H1 (cell line): ENCODE results near the gene SPAM1. TPM values are rescaled to one million over a fixed set of nuclear protein-coding genes. Genes with fewer than 3 reads are reported as not detected.

Experiments
- CTCF ChIA-PET: fragments of 300-600 bp; sonication (Branson Sonifier 250); formaldehyde crosslinking; loops from one replicate; lab custom pipeline; 2021; ENCODE audit not compliant: partially characterized antibody; lab: Charles Lee
- POLR2A ChIA-PET: fragments of 300-600 bp; sonication (Branson Sonifier 250); formaldehyde crosslinking; loops from one replicate; lab custom pipeline; 2021; ENCODE audit warnings: inconsistent platforms; ENCODE audit not compliant: partially characterized antibody; lab: Charles Lee
- DNase-seq, 2 experiments: peaks; one replicate each; pipeline versions ENCODE4 v3.0.0 to v3.0.0-alpha.2; 2010 to 2022; ENCODE audit warnings: low spot score in 2 of 2, low read depth in 1 of 2, mixed read lengths in 1 of 2
- FAIRE-seq: peaks from 2 replicates; lab custom pipeline; 2011; peaks lifted over from hg19 to GRCh38; lab: Jason Lieb, UNC
- H2AFZ ChIP-seq: 2 replicates; pipeline ENCODE4 v1.8.1; 2012; ENCODE audit warnings: low read length, inconsistent platforms
- H2AK5ac ChIP-seq: 2 replicates; pipeline ENCODE4 v1.6.1; 2013; ENCODE audit warnings: low read depth, low read length
- H2BK120ac ChIP-seq: replicated peaks from 2 replicates; pipeline ENCODE3; 2013; ENCODE audit warnings: low read depth, low read length, inconsistent platforms
- H2BK12ac ChIP-seq: 2 replicates; pipeline ENCODE4 v1.6.1; 2013; ENCODE audit warnings: low read depth, low read length
- H2BK15ac ChIP-seq: 2 replicates; pipeline ENCODE4 v1.6.1; 2013; ENCODE audit warnings: low read length
- H2BK20ac ChIP-seq: 2 replicates; pipeline ENCODE4 v1.6.1; 2013; ENCODE audit warnings: low read length
- H2BK5ac ChIP-seq: 2 replicates; pipeline ENCODE4 v1.6.1; 2013; ENCODE audit warnings: low read depth, low read length
- H3K14ac ChIP-seq: 2 replicates; pipeline ENCODE4 v1.6.1; 2013; ENCODE audit warnings: inconsistent platforms; ENCODE audit not compliant: insufficient read length
- H3K18ac ChIP-seq: 2 replicates; pipeline ENCODE4 v1.6.1; 2013; ENCODE audit warnings: low read length; ENCODE audit errors: extremely low read depth
- H3K23ac ChIP-seq: 2 replicates; pipeline ENCODE4 v1.6.1; 2013; ENCODE audit warnings: inconsistent platforms; ENCODE audit not compliant: insufficient read length
- H3K23me2 ChIP-seq: 2 replicates; pipeline ENCODE4 v1.6.1; 2013; ENCODE audit warnings: low read depth, low read length
- H3K27ac ChIP-seq: 2 replicates; pipeline ENCODE4 v1.6.1; 2011; ENCODE audit warnings: low read depth, low read length, inconsistent platforms
- H3K27me3 ChIP-seq, 4 experiments: replicated peaks in 1 of 4; 1 replicate in 1 of 4; 2 replicates in 3 of 4; pipeline versions ENCODE4 v1.6.1 to v1.8.1; 2011 to 2013; ENCODE audit warnings: low read length in 3 of 4, mild to moderate bottlenecking in 3 of 4, inconsistent platforms in 2 of 4, mixed read lengths in 2 of 4, moderate library complexity in 1 of 4; ENCODE audit not compliant: control insufficient read depth in 3 of 4, insufficient read depth in 3 of 4; ENCODE audit errors: extremely low read depth in 1 of 4
- H3K36me3 ChIP-seq, 4 experiments: 2 replicates each; pipeline versions ENCODE4 v1.6.1 to v1.8.1; 2011 to 2013; ENCODE audit warnings: mild to moderate bottlenecking in 4 of 4, low read length in 3 of 4, moderate library complexity in 2 of 4, control low read depth in 1 of 4, inconsistent platforms in 1 of 4; ENCODE audit not compliant: insufficient read depth in 4 of 4, control insufficient read depth in 2 of 4
- H3K4ac ChIP-seq: replicated peaks from 2 replicates; pipeline ENCODE3; 2013; ENCODE audit warnings: low read length, low read depth, mixed read lengths, inconsistent platforms; ENCODE audit not compliant: insufficient read length
- H3K4me1 ChIP-seq, 4 experiments: replicated peaks in 1 of 4; 1 replicate in 1 of 4; 2 replicates in 3 of 4; pipeline versions ENCODE4 v1.6.1 to v1.8.1; 2011 to 2013; ENCODE audit warnings: low read length in 3 of 4, inconsistent platforms in 2 of 4, mixed read lengths in 1 of 4; ENCODE audit not compliant: insufficient read depth in 4 of 4, control insufficient read depth in 3 of 4
- H3K4me2 ChIP-seq, 2 experiments: 2 replicates each; pipeline versions ENCODE4 v1.6.1 to v1.8.1; 2011 to 2013; ENCODE audit warnings: low read depth in 2 of 2, low read length in 2 of 2, control low read depth in 1 of 2, inconsistent platforms in 1 of 2, mild to moderate bottlenecking in 1 of 2; ENCODE audit not compliant: insufficient read depth in 1 of 2
- H3K4me3 ChIP-seq, 4 experiments: fragments of 200-600, 300-600 bp in 1 of 4; sonication (generic), shearing (Covaris generic), sonication (Bioruptor Twin) in 1 of 4; 2 replicates each; pipeline versions ENCODE4 v1.5.1 to v1.8.1; 2011 to 2016; ENCODE audit warnings: low read length in 4 of 4, low read depth in 3 of 4, control low read depth in 2 of 4, inconsistent platforms in 2 of 4, mild to moderate bottlenecking in 2 of 4, mixed read lengths in 1 of 4, moderate library complexity in 1 of 4; ENCODE audit not compliant: insufficient read depth in 2 of 4; ENCODE audit errors: extremely low read depth in 1 of 4
- H3K56ac ChIP-seq: replicated peaks from 2 replicates; pipeline ENCODE3; 2013; ENCODE audit warnings: low read depth, mild to moderate bottlenecking, mixed read lengths, low read length, inconsistent platforms; ENCODE audit not compliant: insufficient read length
- H3K79me1 ChIP-seq: 2 replicates; pipeline ENCODE4 v1.6.1; 2013; ENCODE audit warnings: low read depth, low read length, control low read depth
- H3K79me2 ChIP-seq, 2 experiments: 2 replicates each; pipeline versions ENCODE4 v1.6.1 to v1.8.1; 2012 to 2013; ENCODE audit warnings: low read length in 2 of 2, mild to moderate bottlenecking in 2 of 2, inconsistent platforms in 1 of 2; ENCODE audit not compliant: insufficient read depth in 2 of 2, control insufficient read depth in 1 of 2
- H3K9ac ChIP-seq, 4 experiments: replicated peaks in 1 of 4; 1 replicate in 1 of 4; 2 replicates in 3 of 4; pipeline versions ENCODE4 v1.6.1 to v1.8.1; 2011 to 2013; ENCODE audit warnings: low read depth in 3 of 4, low read length in 3 of 4, control low read depth in 2 of 4, mild to moderate bottlenecking in 2 of 4, moderate library complexity in 2 of 4, inconsistent platforms in 1 of 4; ENCODE audit errors: extremely low read depth in 1 of 4
- H3K9me3 ChIP-seq, 2 experiments: 2 replicates each; pipeline versions ENCODE4 v1.6.1 to v1.8.1; 2012 to 2013; ENCODE audit warnings: mild to moderate bottlenecking in 2 of 2, moderate library complexity in 2 of 2, control low read depth in 1 of 2, inconsistent platforms in 1 of 2, low read depth in 1 of 2, low read length in 1 of 2, mixed read lengths in 1 of 2; ENCODE audit not compliant: insufficient read depth in 2 of 2
- H4K20me1 ChIP-seq, 2 experiments: replicated peaks in 1 of 2; 2 replicates each; pipeline versions ENCODE3 to v1.8.1; 2011 to 2013; ENCODE audit warnings: inconsistent platforms in 2 of 2, low read length in 2 of 2, mild to moderate bottlenecking in 1 of 2; ENCODE audit not compliant: insufficient read depth in 2 of 2, control insufficient read depth in 1 of 2
- H4K5ac ChIP-seq: 2 replicates; pipeline ENCODE4 v1.6.1; 2013; ENCODE audit warnings: low read length, low read depth, mixed read lengths, inconsistent platforms; ENCODE audit not compliant: insufficient read length
- H4K8ac ChIP-seq: 2 replicates; pipeline ENCODE4 v1.8.0; 2013; ENCODE audit warnings: mild to moderate bottlenecking, moderate library complexity, low read length, inconsistent platforms; ENCODE audit not compliant: insufficient read depth; ENCODE audit errors: extremely low read depth
- H4K91ac ChIP-seq: replicated peaks from 2 replicates; pipeline ENCODE3; 2013; ENCODE audit warnings: low read length, mixed read lengths, inconsistent platforms; ENCODE audit not compliant: insufficient read length
- ASH2L ChIP-seq: fragments of 200-600, 300-600 bp; sonication (generic); IDR thresholded peaks from one replicate; pipeline ENCODE4 v1.7.1; 2017; ENCODE audit warnings: low read length
- BRCA1 ChIP-seq: IDR thresholded peaks from 2 replicates; pipeline ENCODE4 v1.6.1; 2012; ENCODE audit warnings: low read depth, low read length, improper control_type of control experiment
- CREB1 ChIP-seq: IDR thresholded peaks from 2 replicates; pipeline ENCODE4 v1.6.1; 2012; ENCODE audit warnings: inconsistent platforms
- POLR2AphosphoS5 ChIP-seq: IDR thresholded peaks from 2 replicates; pipeline ENCODE4 v1.6.1; 2011; ENCODE audit warnings: low read depth, low read length
- SP4 ChIP-seq: IDR thresholded peaks from 2 replicates; pipeline ENCODE4 v1.6.1; 2012; ENCODE audit warnings: low read length, inconsistent platforms
- TAF1 ChIP-seq: IDR thresholded peaks from 2 replicates; pipeline ENCODE4 v1.6.1; 2011; ENCODE audit warnings: mild to moderate bottlenecking, low read depth, low read length
- TBP ChIP-seq: IDR thresholded peaks from 2 replicates; pipeline ENCODE4 v1.6.1; 2011; ENCODE audit warnings: low read depth, low read length, improper control_type of control experiment
- WGBS, 2 experiments: shearing (Covaris generic) in 1 of 2; methylation state at CpG; one replicate each; pipeline versions ENCODE4 v1.1.6 to v1.1.7; 2013 to 2015; ENCODE audit warnings: low lambda C conversion rate in 2 of 2, mixed read lengths in 2 of 2, inconsistent platforms in 1 of 2, low coverage in 1 of 2, missing lambda C conversion rate in 1 of 2; ENCODE audit not compliant: insufficient replicate concordance in 2 of 2, insufficient coverage in 1 of 2, insufficient read length in 1 of 2; ENCODE audit errors: extremely low coverage in 1 of 2, missing lambda C conversion rate in 1 of 2; 5-methylcytosine and 5-hydroxymethylcytosine counted together
- polyA plus RNA-seq, 7 experiments: library from polyadenylated mRNA; depleted of rRNA in 3 of 7; stranded (reverse) in 5 of 7; unstranded in 2 of 7; fragments of >200 nt in 5 of 7; fragments of 200-250 nt in 2 of 7; gene quantifications; 1 replicate in 5 of 7; 2 replicates in 1 of 7; 4 replicates in 1 of 7; pipeline versions ENCODE4 v1.2.1 to v1.2.3, GENCODE V29; 2011 to 2013; ENCODE audit warnings: missing spikeins in 2 of 7, mixed read lengths in 2 of 7
- total RNA-seq: library from RNA; stranded (reverse); fragmentation: NEBNext Ultra II Directional; extraction: Animal tissue kit (Norgen Biotek cat#: 25700); gene quantifications from 2 replicates; pipeline ENCODE4 v1.2.1, GENCODE V29; 2021
- TF ChIP-seq, protein P1 (sequence below): IDR thresholded peaks from 2 replicates; pipeline ENCODE4 v1.6.1; 2012; ENCODE audit warnings: low read length, inconsistent platforms
- TF ChIP-seq, protein P2 (sequence below): IDR thresholded peaks from 2 replicates; pipeline ENCODE4 v1.6.1; 2012; ENCODE audit warnings: inconsistent platforms

The SPAM1 gene
- total and polyA plus RNA-seq, 2 of the 8 experiments (the other 6 are each of a cell fraction or from before 2014, with no cell fraction given), result not detected

DNA sequence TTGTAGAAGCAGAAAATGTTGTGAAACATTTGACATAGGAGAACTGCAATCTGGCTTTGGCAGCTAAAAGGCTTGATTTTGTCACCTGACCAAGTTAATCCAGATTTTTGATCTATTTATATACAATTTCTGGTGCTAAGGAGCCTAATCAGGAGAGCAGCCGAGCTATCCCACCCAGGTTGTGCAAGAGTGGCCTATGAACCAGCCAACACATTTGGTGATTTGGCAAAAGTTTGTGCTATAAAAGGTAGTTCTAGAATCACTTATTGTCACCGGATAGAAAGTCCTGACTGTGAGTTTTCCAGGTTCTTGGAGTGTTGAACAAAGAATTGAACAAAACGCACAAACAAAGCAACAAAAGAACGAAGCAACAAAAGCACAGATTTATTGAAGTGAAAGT is 1.4 kb upstream of the SPAM1 start:
- H3K4me3 ChIP-seq, result no peak overlapping the region
- no peaks in the 10 kb centered on the region for H4K20me1 ChIP-seq
- H3K27me3 ChIP-seq, result no peaks in the 10 kb centered on the region
- DNase-seq (no peak), FAIRE-seq (no peak)
- WGBS, 2 experiments, result 92% methylated on average over 4 of the region's 4 CpGs; no CpG with 5 or more reads in 1 of the 2 experiments
- no peak overlapping the region for H2BK120ac ChIP-seq
- no peak overlapping the region for H3K23ac ChIP-seq
- no peak overlapping the region for H4K8ac ChIP-seq
- H2AFZ ChIP-seq, result no peak overlapping the region
- TF ChIP-seq ASH2L, result no peak
- TF ChIP-seq POLR2AphosphoS5, result no peak
- no peak for TF ChIP-seq TBP
- TF ChIP-seq CREB1, result no peak
- TF ChIP-seq BRCA1, result no peak
- TF ChIP-seq, protein P1, sequence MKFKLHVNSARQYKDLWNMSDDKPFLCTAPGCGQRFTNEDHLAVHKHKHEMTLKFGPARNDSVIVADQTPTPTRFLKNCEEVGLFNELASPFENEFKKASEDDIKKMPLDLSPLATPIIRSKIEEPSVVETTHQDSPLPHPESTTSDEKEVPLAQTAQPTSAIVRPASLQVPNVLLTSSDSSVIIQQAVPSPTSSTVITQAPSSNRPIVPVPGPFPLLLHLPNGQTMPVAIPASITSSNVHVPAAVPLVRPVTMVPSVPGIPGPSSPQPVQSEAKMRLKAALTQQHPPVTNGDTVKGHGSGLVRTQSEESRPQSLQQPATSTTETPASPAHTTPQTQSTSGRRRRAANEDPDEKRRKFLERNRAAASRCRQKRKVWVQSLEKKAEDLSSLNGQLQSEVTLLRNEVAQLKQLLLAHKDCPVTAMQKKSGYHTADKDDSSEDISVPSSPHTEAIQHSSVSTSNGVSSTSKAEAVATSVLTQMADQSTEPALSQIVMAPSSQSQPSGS, result no peak
- TF ChIP-seq, protein P2, sequence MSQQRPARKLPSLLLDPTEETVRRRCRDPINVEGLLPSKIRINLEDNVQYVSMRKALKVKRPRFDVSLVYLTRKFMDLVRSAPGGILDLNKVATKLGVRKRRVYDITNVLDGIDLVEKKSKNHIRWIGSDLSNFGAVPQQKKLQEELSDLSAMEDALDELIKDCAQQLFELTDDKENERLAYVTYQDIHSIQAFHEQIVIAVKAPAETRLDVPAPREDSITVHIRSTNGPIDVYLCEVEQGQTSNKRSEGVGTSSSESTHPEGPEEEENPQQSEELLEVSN, result no peak
- TF ChIP-seq TAF1, result no peak
- no peak for TF ChIP-seq SP4
- H2BK12ac ChIP-seq, result no peak overlapping the region
- peaks cover 0 to 2% (median 0%) of the 10 kb centered on the region in 4 experiments; a peak in 2 of 7 replicates for H3K4me1 ChIP-seq
- no peak overlapping the region for H2BK5ac ChIP-seq
- CTCF ChIA-PET, result no interaction called here
- H3K4ac ChIP-seq, result no peak overlapping the region
- no peak overlapping the region for H3K56ac ChIP-seq
- H2BK20ac ChIP-seq, result no peak overlapping the region
- no peak overlapping the region for H2BK15ac ChIP-seq
- POLR2A ChIA-PET, result no interaction called here
- no peak overlapping the region for H3K14ac ChIP-seq
- no peak overlapping the region for H4K91ac ChIP-seq
- H3K18ac ChIP-seq, result no peak overlapping the region
- H3K79me2 ChIP-seq, result no peaks in the 10 kb centered on the region
- H3K36me3 ChIP-seq, result no peaks in the 10 kb centered on the region
- H3K27ac ChIP-seq, result no peak overlapping the region
- H4K5ac ChIP-seq, result no peak overlapping the region
- H3K9ac ChIP-seq, result no peak overlapping the region
- H3K9me3 ChIP-seq, result no peaks in the 10 kb centered on the region
- H3K23me2 ChIP-seq, result no peaks in the 10 kb centered on the region
- no peak overlapping the region for H3K4me2 ChIP-seq
- no peaks in the 10 kb centered on the region for H3K79me1 ChIP-seq
- H2AK5ac ChIP-seq, result no peak overlapping the region
